ENCODE data around the gene PREB. TPM values are rescaled to one million over a fixed set of nuclear protein-coding genes. Genes with fewer than 3 reads are reported as not detected.
"Not testable (repeated sequence)": the region's sequence is repeated elsewhere in the genome, so short reads cannot be mapped to it uniquely, and the experiment has no call there.

Gene PREB
- total RNA-seq, 1 experiment from 2014 or later: 84.3 TPM

DNA sequence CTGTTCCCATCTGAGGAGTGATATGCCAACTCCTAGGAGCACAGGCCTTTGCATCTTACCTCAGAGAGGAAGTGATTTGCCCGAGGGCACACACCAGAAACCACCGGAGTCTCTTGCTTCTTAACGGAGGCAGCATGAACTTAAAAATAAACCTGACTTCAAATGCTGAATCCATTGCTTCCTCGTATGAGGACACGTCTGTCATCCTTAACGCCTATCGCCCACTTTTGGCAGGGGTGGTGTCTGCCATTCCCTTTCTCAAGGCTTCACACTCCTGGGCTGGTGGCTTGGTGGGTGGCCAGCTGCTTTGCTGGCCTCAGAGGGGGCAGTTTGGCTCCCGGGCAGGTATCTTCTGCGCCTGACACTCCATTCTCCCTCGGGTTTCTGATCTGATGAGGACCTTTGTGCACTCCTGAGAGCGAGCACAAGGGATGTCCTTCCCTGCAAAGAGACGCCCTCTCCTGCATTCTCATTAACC is 1.1 kb upstream of the PREB start:
- H3K27me3 ChIP-seq: no peaks in the 10 kb centered on the region
- H3K36me3 ChIP-seq: peaks cover 29% of the 10 kb centered on the region
- no peak for DNase-seq
- no peak overlapping the region for H3K4me3 ChIP-seq
- H3K9me3 ChIP-seq: no peaks in the 10 kb centered on the region

DNA sequence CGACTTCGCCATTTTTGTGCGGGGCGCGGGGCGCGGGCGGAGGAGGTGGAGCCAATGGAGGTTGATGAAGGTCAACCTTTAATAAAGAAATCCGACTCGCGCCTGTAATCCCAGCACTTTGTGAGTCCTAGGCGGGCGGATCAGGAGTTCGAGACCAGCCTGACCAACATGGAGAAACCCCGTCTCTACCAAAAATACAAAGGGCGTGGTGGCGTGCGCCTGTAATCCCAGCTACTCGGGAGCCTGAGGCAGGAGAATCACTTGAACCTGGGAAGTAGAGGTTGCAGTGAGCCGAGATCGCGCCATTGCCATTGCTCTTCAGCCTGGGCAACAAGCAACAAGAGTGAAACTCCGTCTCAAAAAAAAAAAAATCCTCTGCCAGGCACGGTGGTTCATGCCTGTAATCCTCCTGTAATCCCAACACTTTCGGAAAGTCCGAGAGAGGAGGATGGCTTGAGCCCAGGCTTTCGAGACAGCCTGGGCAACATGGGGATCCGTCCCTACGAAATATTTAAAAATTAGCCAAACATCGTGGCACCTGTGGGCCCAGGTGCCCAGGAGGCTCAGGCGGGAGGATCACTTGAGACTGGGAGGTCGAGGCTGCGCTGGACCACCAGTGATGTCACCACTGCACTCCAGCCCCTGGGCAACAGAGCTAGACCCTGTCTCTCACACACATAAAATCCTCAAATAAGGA is 493 bp upstream of the PREB start:
- no peaks in the 10 kb centered on the region for H3K27me3 ChIP-seq
- DNase-seq: no peak
- H3K9me3 ChIP-seq: no peaks in the 10 kb centered on the region
- H3K36me3 ChIP-seq: peaks cover 29% of the 10 kb centered on the region
- H3K4me3 ChIP-seq: peak overlapping the region; percentile 67

DNA sequence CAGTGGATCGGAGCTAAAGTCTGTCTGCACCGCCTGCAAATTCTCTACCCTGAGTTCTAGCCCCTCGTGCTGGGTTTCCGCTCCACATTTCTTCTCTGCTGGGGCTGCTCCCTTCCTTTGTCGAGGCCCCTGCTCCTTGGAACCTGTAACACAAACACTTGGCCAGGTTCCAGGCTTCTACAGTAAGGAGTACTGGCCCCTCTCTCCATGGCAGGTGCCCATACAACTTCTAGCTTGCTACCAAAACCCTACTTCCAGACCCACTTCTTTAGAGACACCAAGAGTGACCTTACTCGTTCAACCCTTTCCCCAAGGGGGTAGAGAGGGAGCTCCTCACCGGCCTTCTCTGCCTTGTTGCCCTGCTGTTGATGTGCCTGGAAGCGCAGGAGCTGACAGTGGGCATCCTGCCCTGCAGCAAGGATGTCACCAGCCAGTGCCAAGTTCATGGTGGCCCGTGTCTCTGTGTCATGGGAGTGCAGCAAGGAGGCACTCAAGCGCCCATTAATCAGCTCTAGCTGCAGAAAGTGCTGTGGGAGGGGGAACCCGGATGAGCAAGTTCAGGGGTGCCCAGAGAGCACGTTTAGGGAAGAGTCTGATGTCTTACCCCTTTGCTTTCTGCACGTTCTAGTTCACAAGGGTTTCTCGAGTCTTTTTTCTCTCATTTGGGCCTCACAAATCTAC is 1.1 kb downstream of the PREB start:
- H3K36me3 ChIP-seq: peaks cover 29% of the 10 kb centered on the region
- H3K27me3 ChIP-seq: no peaks in the 10 kb centered on the region
- peak overlapping the region; percentile 67 for H3K4me3 ChIP-seq
- no peak for DNase-seq
- no peaks in the 10 kb centered on the region for H3K9me3 ChIP-seq

DNA sequence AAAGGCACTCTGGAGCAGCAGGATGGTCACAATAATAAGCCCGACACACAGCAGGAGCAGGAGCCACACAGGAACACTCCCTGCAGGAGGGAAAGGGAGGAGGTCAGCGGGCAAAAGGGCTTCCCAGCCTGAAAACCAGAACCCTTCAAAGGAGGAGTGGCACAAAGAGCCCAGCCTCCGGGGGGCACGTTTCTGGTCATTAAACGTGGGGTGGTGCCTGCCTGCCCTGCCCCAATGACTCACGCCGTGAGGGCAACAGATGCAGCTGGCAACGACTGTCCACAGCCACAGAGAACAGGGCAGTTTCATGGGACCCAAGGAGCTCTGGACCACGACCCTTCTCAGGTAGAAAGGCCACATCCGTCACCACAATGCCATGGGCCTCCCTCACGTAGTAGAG is 3.0 kb downstream of the PREB start:
- Histone ChIP-seq H3K27me3 (no peaks in the 10 kb centered on the region), H3K4me3 (no peak overlapping the region), H3K36me3 (peaks cover 29% of the 10 kb centered on the region), H3K9me3 (no peaks in the 10 kb centered on the region)
- DNase-seq: no peak

- peaks cover 29% of the 10 kb centered on the region for H3K36me3 ChIP-seq
- H3K9me3 ChIP-seq: no peaks in the 10 kb centered on the region
- H3K27me3 ChIP-seq: no peaks in the 10 kb centered on the region
- DNase-seq: no peak
- H3K4me3 ChIP-seq: no peak overlapping the region
Observed at GRCh38 chr2:27130396-27130795, 4.0 kb downstream of the PREB start.

DNA sequence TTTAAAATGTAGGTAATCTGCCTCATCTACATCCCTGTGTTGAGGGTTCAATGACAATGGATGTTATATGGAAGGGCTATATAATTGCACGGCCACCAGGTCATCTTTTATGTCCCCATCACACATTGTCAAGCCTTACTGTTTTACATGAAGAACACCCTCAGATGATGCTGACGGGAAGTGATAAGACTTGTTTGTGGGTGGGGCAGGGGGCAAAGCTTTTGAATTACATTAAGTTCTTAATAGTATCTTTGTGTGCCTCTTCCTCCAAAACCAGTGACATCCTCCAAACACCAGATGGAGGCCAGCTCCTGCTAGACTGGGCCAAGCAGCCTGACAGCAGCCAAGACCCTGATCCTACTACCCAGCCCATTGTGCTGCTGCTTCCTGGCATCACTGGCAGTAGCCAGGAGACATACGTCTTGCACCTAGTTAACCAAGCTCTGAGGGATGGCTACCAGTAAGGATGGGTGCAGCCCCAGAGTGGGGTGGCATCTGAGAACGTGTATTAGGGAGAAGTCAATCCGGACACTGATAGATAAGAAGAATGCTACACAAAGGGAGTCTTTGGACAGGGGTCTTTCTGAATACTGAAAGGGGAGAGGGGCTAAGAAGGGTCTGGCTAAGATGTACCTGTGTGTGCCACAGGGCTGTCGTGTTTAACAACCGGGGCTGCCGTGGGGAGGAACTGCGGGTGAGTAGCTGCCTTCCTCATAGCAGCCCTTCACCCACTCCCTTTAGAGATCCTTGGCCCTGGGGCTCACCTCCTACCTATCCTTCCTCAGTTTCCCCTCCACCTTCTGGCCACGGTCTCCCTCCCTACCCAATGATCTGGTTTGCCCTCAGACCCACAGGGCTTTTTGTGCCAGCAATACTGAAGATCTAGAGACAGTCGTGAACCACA is 5.5 kb downstream of the PREB start:
- Histone ChIP-seq H3K36me3 (peaks cover 29% of the 10 kb centered on the region), H3K27me3 (no peaks in the 10 kb centered on the region), H3K4me3 (no peak overlapping the region), H3K9me3 (no peaks in the 10 kb centered on the region)
- no peak for DNase-seq

DNA sequence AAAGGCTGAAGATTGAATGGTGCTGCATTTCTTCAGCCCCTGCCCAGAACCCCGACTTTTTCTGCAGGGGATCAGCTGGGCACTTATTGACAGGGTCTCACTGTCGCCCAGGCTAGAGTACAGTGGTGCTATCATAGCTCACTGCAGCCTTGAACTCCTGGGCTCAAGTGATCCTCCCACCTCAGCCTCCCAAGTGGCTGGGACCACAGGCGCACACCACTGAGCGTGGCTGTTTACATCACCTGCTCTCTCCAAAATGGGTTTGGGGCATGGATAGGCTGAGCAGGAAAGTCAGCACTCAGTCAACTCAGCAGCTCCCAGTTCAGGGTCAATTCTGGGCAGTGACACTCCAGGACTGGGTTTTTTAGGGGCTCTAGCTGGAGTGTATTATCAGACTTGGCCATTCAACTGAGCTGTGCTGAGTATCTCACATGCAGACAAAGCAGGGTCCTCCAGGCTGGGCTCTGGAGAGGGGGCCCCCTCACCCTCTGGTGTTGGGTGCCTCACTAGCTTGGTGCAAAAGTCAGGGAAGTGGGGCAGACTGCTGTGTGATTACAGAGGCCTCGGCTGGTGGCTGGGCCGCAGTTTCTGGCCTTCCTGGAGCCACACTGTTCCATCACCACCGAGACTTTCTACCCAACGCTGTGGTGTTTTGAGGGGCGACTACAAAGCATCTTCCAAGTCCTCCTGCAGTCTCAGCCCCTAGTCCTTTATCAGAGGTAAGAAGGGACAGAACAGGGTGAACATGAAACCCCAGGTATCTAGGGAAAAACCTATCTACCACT is 6.4 kb downstream of the PREB start:
- DNase-seq: no peak
- Histone ChIP-seq H3K36me3 (peaks cover 24% of the 10 kb centered on the region), H3K4me3 (no peak overlapping the region), H3K27me3 (no peaks in the 10 kb centered on the region), H3K9me3 (no peaks in the 10 kb centered on the region)

- DNase-seq: no peak
- no peaks in the 10 kb centered on the region for H3K9me3 ChIP-seq
- H3K27me3 ChIP-seq: no peaks in the 10 kb centered on the region
Observed at GRCh38 chr2:27126252-27126710, 8.2 kb downstream of the PREB start.

DNA sequence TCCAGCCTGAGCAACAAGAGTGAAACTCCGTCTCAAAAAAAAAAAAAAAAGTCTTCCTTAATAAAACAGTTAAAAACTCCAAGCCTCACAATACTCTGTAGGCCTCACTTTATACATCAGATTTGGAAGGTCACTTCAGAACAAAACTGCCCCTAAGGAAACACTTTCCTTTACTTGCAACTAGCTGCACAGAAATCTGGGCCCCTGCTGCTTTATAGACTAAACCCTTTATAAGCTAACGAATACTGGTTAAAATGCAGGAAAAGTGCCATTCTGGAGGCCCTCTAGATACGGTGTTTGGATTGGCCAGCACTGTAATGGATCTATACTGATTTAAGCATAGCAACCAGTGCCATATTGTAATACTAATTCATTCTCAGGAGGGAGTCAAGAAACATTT is 9.3 kb downstream of the PREB start:
- H3K27me3 ChIP-seq: no peaks in the 10 kb centered on the region
- H3K36me3 ChIP-seq: no peaks in the 10 kb centered on the region
- no peak overlapping the region for H3K4me3 ChIP-seq
- no peaks in the 10 kb centered on the region for H3K9me3 ChIP-seq
- DNase-seq: no peak

More at GRCh38 chr2:27126252-27126710, 8.2 kb downstream of the PREB start:
- Histone ChIP-seq H3K36me3 (peaks cover 8% of the 10 kb centered on the region), H3K4me3 (no peak overlapping the region)

DNA sequence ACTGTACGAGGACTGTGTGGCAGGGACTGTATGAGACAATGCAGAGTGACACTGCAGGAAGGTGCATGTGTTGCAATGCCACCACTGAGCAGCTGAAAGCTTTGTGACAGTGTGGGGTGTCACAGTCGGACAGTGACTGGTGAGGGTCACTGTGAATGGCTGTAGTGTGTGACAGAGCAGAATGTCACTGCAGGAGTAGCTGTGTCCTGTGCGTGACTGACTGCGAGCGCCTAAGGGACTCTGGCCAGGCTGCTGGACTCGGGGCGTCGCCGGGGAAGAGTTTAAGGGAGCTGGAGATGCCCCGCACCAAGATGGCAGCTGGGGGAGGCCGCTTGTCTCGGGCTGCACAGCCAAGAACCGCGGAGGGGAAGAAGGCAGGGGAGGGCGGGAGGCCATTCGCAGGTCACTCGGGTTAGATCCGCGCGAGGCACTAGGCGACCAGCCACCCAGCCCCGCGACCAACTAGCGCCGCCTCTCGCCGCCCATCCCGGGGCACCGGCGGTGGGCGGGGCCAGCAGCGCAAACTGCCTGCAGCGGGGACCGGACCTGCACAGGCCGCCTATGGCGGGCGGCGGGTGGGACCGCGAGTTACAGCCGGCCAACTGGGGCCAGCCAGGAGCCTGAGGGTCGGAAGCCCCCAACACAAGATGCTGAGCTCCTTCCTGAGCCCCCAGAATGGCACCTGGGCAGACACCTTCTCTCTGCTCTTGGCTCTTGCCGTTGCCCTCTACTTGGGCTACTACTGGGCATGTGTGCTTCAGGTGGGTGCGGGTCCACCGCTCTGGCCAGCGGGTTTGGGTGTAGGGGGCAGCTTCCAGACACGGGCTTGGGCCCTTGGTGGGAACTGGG is 10.9 kb downstream of the PREB start, which contains the start of gene ABHD1:
Gene ABHD1 (plus strand): TSS at position 514 of the 849 bp plus-strand sequence. CDS start 134 bp downstream, at position 648.
- no peaks in the 10 kb centered on the region for H3K9me3 ChIP-seq
- 0 out of 2 replicates have a peak within 1 kb of the TSS, but pooled peaks have one; percentile 17 for H3K4me3 ChIP-seq
- no peaks in the 10 kb centered on the region for H3K36me3 ChIP-seq
- no peaks in the 10 kb centered on the region for H3K27me3 ChIP-seq
- DNase-seq: no peak

- Histone ChIP-seq H3K36me3 (no peaks in the 10 kb centered on the region), H3K4me3 (no peak overlapping the region), H3K27me3 (no peaks in the 10 kb centered on the region), H3K9me3 (no peaks in the 10 kb centered on the region)
- no peak for DNase-seq
Observed at GRCh38 chr2:27122791-27123190, 11.6 kb downstream of the PREB start.

DNA sequence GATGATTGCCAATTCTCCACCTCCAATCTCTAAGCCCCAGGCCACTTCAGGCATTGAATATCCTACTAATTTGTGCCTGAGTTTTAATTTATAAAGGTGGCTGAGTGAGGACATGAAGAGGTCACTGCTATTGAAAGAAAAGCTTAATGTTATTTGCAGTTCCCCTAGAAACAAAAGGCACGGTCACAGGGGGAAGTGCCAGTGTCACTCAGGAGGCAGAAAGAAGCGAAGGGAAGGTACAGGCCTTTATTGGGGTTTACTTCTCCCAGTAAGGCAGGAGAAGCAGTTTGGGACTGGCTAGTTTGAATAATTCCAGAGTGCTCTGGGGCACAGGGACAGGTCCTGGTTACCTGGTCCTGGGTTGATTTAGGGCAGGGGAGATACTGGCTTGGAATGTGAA is 12.5 kb downstream of the PREB start:
- H3K9me3 ChIP-seq: no peaks in the 10 kb centered on the region
- no peak for DNase-seq
- H3K36me3 ChIP-seq: no peaks in the 10 kb centered on the region
- no peak overlapping the region for H3K4me3 ChIP-seq
- no peaks in the 10 kb centered on the region for H3K27me3 ChIP-seq

DNA sequence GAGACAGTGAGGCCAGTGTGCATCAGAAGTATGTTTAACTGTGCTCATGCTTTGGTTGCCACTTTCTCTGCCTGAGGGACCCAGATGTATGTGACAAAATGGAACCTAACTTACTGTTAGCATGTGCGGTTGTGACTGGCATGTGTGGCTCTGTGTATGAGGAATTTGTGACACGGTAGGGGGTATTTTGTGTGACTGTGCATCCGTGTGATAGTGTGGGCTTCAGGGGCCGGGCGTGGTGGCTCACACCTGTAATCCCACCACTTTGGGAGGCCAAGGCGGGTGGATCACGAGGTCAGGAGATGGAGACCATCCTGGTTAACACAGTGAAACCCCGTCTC is 15.1 kb downstream of the PREB start:
- H3K27me3 ChIP-seq, H3K36me3 ChIP-seq, H3K9me3 ChIP-seq, DNase-seq: not testable (repeated sequence)
- H3K4me3 ChIP-seq: peak overlapping the region; percentile 40

DNA sequence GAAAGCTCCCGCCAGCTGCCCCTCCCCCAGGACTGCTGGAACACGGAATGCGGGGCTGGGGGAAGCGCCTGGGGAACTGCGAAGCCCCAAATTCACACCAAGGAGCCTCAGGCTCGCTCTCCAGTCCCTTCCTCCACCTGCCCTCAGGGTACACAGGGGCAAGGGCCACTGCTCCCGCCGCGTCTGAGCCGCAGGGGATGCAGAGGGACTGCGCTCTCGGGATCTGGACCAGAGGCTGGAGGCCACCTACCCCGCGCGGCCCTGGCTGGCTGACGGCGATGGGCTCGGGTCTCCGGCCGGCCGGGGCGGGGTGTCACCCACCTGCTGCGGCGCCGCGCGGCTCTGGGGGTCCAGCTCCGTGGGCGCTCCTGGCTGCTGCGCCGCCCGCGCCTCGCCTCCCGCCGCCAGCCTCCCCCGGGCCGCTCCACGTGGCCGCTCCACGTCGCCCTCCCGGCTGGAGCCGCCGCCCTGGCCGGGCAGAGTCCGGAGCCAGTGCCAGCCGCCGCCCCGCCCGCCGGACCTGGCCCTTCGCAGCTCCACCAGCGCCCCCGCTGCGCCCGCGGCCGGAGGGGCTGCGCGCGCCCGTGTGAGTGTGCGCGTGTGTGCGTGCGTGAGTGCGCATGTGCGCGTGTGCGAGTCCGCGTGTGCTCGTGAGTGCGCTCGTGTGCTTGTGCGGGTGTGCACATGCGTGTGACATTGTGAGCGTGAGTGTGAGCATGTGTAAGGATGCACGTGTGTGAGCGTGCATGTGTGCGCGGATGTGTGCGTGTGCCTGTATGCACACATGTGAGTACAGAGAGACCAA is 15.7 kb downstream of the PREB start, which contains the start of gene CGREF1:
Gene CGREF1 (minus strand): TSS at position 604 of the 805 bp plus-strand sequence. CDS start 14,762 bp downstream, outside the sequence.
- DNase-seq: peak; percentile 57
- Histone ChIP-seq H3K9me3 (no peaks in the 10 kb centered on the region), H3K4me3 (peak within 1 kb of the TSS; percentile 56), H3K36me3 (no peaks in the 10 kb centered on the region), H3K27me3 (no peaks in the 10 kb centered on the region)

Measured in MG63 (cell line).